H9 (cell line): ENCODE results near the gene SELENOS. TPM values are rescaled to one million over a fixed set of nuclear protein-coding genes. Genes with fewer than 3 reads are reported as not detected.
A peak's percentile ranks its signal among the peaks of the same experiment; 100 is the strongest.

ENCODE experiments used
- DNase-seq: peaks from one replicate; pipeline ENCODE4 v3.0.0-alpha.2; 2017
- H2AFZ ChIP-seq: one replicate; pipeline ENCODE4 v1.6.1; 2013; ENCODE audit warnings: mild to moderate bottlenecking, low read length, control low read depth, moderate library complexity
- H2AK5ac ChIP-seq: 2 replicates; pipeline ENCODE4 v1.6.1; 2013; ENCODE audit warnings: low read length, control low read depth, mixed read lengths; ENCODE audit not compliant: insufficient read length
- H2BK120ac ChIP-seq: one replicate; pipeline ENCODE4 v1.6.1; 2013; ENCODE audit warnings: low read depth, mild to moderate bottlenecking, low read length, control low read depth, inconsistent platforms; ENCODE audit not compliant: poor library complexity, severe bottlenecking
- H2BK12ac ChIP-seq: 2 replicates; pipeline ENCODE4 v1.6.1; 2013; ENCODE audit warnings: low read length, control low read depth, mixed read lengths, low read depth; ENCODE audit not compliant: insufficient read length
- H2BK15ac ChIP-seq: 2 replicates; pipeline ENCODE4 v1.6.1; 2013; ENCODE audit warnings: low read depth, low read length, control low read depth
- H2BK20ac ChIP-seq: one replicate; pipeline ENCODE4 v1.6.1; 2013; ENCODE audit warnings: low read depth, mild to moderate bottlenecking, low read length, control low read depth, inconsistent platforms; ENCODE audit not compliant: poor library complexity, severe bottlenecking
- H2BK5ac ChIP-seq: 2 replicates; pipeline ENCODE4 v1.6.1; 2013; ENCODE audit warnings: low read length, control low read depth, mixed read lengths; ENCODE audit not compliant: insufficient read length
- H3K14ac ChIP-seq: 2 replicates; pipeline ENCODE4 v1.6.1; 2013; ENCODE audit warnings: low read length, control low read depth; ENCODE audit not compliant: insufficient read depth
- H3K18ac ChIP-seq: 2 replicates; pipeline ENCODE4 v1.6.1; 2013; ENCODE audit warnings: low read depth, mild to moderate bottlenecking, mixed read lengths, low read length, control low read depth; ENCODE audit not compliant: insufficient read length
- H3K23ac ChIP-seq: 2 replicates; pipeline ENCODE4 v1.6.1; 2013; ENCODE audit warnings: low read length, control low read depth, mixed read lengths, low read depth; ENCODE audit not compliant: insufficient read length
- H3K23me2 ChIP-seq: 2 replicates; pipeline ENCODE4 v1.6.1; 2013; ENCODE audit warnings: low read depth, mild to moderate bottlenecking, mixed read lengths, low read length, control low read depth; ENCODE audit not compliant: insufficient read length, poor library complexity, severe bottlenecking
- H3K27ac ChIP-seq: 2 replicates; pipeline ENCODE4 v1.5.1; 2013; ENCODE audit warnings: low read length, control low read depth, mixed read lengths, low read depth; ENCODE audit not compliant: insufficient read length
- H3K27me3 ChIP-seq: 2 replicates; pipeline ENCODE4 v1.6.1; 2013; ENCODE audit warnings: low read length, control low read depth, inconsistent platforms; ENCODE audit not compliant: insufficient read depth
- H3K4ac ChIP-seq: 2 replicates; pipeline ENCODE4 v1.6.1; 2013; ENCODE audit warnings: low read depth, mild to moderate bottlenecking, control low read depth, inconsistent platforms, low read length, moderate library complexity
- H3K4me1 ChIP-seq: 2 replicates; pipeline ENCODE4 v1.6.1; 2013; ENCODE audit warnings: low read length, control low read depth, inconsistent platforms; ENCODE audit not compliant: insufficient read depth
- H3K4me2 ChIP-seq: 2 replicates; pipeline ENCODE4 v1.6.1; 2013; ENCODE audit warnings: low read length, control low read depth, mixed read lengths; ENCODE audit not compliant: insufficient read length, insufficient read depth
- H3K56ac ChIP-seq: 2 replicates; pipeline ENCODE4 v1.6.1; 2013; ENCODE audit warnings: low read depth, mild to moderate bottlenecking, mixed read lengths, low read length, control low read depth; ENCODE audit not compliant: insufficient read length
- H3K79me1 ChIP-seq: 2 replicates; pipeline ENCODE4 v1.6.1; 2013; ENCODE audit warnings: low read depth, mild to moderate bottlenecking, moderate library complexity, low read length, control low read depth, inconsistent platforms; ENCODE audit not compliant: insufficient read depth, poor library complexity, severe bottlenecking
- H3K79me2 ChIP-seq: 2 replicates; pipeline ENCODE4 v1.6.1; 2013; ENCODE audit warnings: low read length, control low read depth, inconsistent platforms; ENCODE audit not compliant: insufficient read depth
- H3K9ac ChIP-seq: 2 replicates; pipeline ENCODE4 v1.6.1; 2013; ENCODE audit warnings: low read length, control low read depth, mixed read lengths; ENCODE audit not compliant: insufficient read length; ENCODE audit errors: extremely low read depth
- H3K9me3 ChIP-seq: one replicate; pipeline ENCODE4 v1.6.1; 2013; ENCODE audit warnings: low read depth, low read length, inconsistent platforms; ENCODE audit not compliant: control insufficient read depth
- H3T11ph ChIP-seq: one replicate; pipeline ENCODE4 v1.6.1; 2013; ENCODE audit warnings: mild to moderate bottlenecking, low read length, control low read depth, inconsistent platforms
- H4K20me1 ChIP-seq: one replicate; pipeline ENCODE4 v1.6.1; 2013; ENCODE audit not compliant: control insufficient read depth, insufficient read length, insufficient read depth
- H4K5ac ChIP-seq: 2 replicates; pipeline ENCODE4 v1.6.1; 2013; ENCODE audit warnings: low read depth, mild to moderate bottlenecking, mixed read lengths, low read length, control low read depth; ENCODE audit not compliant: insufficient read length
- H4K8ac ChIP-seq: replicated peaks from 2 replicates; pipeline ENCODE4 v1.6.1; 2013; ENCODE audit warnings: low read length, control low read depth, mixed read lengths, low read depth; ENCODE audit not compliant: insufficient read length
- H4K91ac ChIP-seq: 2 replicates; pipeline ENCODE4 v1.6.1; 2013; ENCODE audit warnings: low read depth, mild to moderate bottlenecking, moderate library complexity, mixed read lengths, low read length, control low read depth; ENCODE audit not compliant: insufficient read length
- H3K27ac Mint-ChIP-seq, 3 experiments: 2 replicates in 2 of 3; 3 replicates in 1 of 3; pipeline ENCODE4 v1.8.0; 2020 to 2021; ENCODE audit warnings: mixed read lengths in 3 of 3, mild to moderate bottlenecking in 1 of 3, moderate library complexity in 1 of 3
- H3K27me3 Mint-ChIP-seq: 2 replicates; pipeline ENCODE4 v1.8.0; 2021; ENCODE audit warnings: low read depth, mild to moderate bottlenecking, moderate library complexity, mixed read lengths
- H3K36me3 Mint-ChIP-seq, 3 experiments: 2 replicates in 2 of 3; 3 replicates in 1 of 3; pipeline ENCODE4 v1.8.0; 2020 to 2021; ENCODE audit warnings: low read depth in 3 of 3, mixed read lengths in 3 of 3; ENCODE audit not compliant: insufficient read depth in 1 of 3
- H3K4me1 Mint-ChIP-seq, 2 experiments: 2 replicates each; pipeline ENCODE4 v1.8.0; 2020; ENCODE audit warnings: mixed read lengths in 2 of 2
- H3K4me3 Mint-ChIP-seq, 2 experiments: 2 replicates in 1 of 2; 3 replicates in 1 of 2; pipeline ENCODE4 v1.8.0; 2020 to 2021; ENCODE audit warnings: mild to moderate bottlenecking in 2 of 2, mixed read lengths in 2 of 2, moderate library complexity in 1 of 2
- H3K9me3 Mint-ChIP-seq, 2 experiments: 2 replicates in 1 of 2; 3 replicates in 1 of 2; pipeline ENCODE4 v1.8.0; 2020; ENCODE audit warnings: mild to moderate bottlenecking in 2 of 2, mixed read lengths in 2 of 2, moderate library complexity in 1 of 2
- CTCF ChIP-seq: fragments of 200-600 bp; sonication (generic); conservative IDR thresholded peaks from 3 replicates; pipeline ENCODE4 v1.8.0; 2021; ENCODE audit warnings: antibody characterized with exemption, mild to moderate bottlenecking
- total RNA-seq: library from RNA; stranded (reverse); gene quantifications from 2 replicates; pipeline ENCODE4 v1.2.1, GENCODE V29; 2021

SELENOS gene
- total RNA-seq, 1 experiment from 2014 or later = 57.7 TPM

- no peak overlapping the region for H4K91ac ChIP-seq
- no peak overlapping the region for H3K4ac ChIP-seq
- H2BK12ac ChIP-seq = no peak overlapping the region
- H3K56ac ChIP-seq = no peak overlapping the region
- no peak overlapping the region for H3K27ac ChIP-seq
- H3K23me2 ChIP-seq = no peaks in the 10 kb centered on the region
- Mint-ChIP-seq H3K36me3 (peaks cover 25 to 32% (median 26%) of the 10 kb centered on the region in 3 experiments), H3K9me3 (no peaks in the 10 kb centered on the region), H3K27me3 (no peaks in the 10 kb centered on the region), H3K4me3 (no peak overlapping the region), H3K27ac (peak overlapping the region in 2 of 3 experiments; percentile 14 to 74; a peak in 3 of 7 replicates), H3K4me1 (peaks cover 24% of the 10 kb centered on the region in 2 experiments)
- no peaks in the 10 kb centered on the region for H3K27me3 ChIP-seq
- no peaks in the 10 kb centered on the region; the same call in 1 of the 2 replicates for H3K4me1 ChIP-seq
- no peak overlapping the region for H3K4me2 ChIP-seq
- no peak overlapping the region for H2AK5ac ChIP-seq
- H2BK15ac ChIP-seq = no peak overlapping the region
- no peak overlapping the region for H4K8ac ChIP-seq
- H2AFZ ChIP-seq = no peak overlapping the region
- H4K5ac ChIP-seq = no peak overlapping the region
- H3T11ph ChIP-seq = no peak overlapping the region
- H3K14ac ChIP-seq = no peak overlapping the region
- no peak overlapping the region for H3K23ac ChIP-seq
- H2BK20ac ChIP-seq = no peak overlapping the region
- no peak for TF ChIP-seq CTCF
- no peak overlapping the region for H2BK120ac ChIP-seq
- no peaks in the 10 kb centered on the region for H3K9me3 ChIP-seq
- H3K79me2 ChIP-seq = peaks cover 60% of the 10 kb centered on the region
- H3K9ac ChIP-seq = no peak overlapping the region
- no peak overlapping the region for H3K18ac ChIP-seq
- H2BK5ac ChIP-seq = no peak overlapping the region
- H4K20me1 ChIP-seq = no peaks in the 10 kb centered on the region
- no peak for DNase-seq
- H3K79me1 ChIP-seq = peaks cover 3% of the 10 kb centered on the region
Measured at GRCh38 chr15:101228313-101228712, 49.0 kb downstream of the SELENOS start.
